ENCODE results near the gene NUDT3.
"Not testable (repeated sequence)": the region's sequence is repeated elsewhere in the genome, so short reads cannot be mapped to it uniquely, and the experiment has no call there.

Gene NUDT3

DNA sequence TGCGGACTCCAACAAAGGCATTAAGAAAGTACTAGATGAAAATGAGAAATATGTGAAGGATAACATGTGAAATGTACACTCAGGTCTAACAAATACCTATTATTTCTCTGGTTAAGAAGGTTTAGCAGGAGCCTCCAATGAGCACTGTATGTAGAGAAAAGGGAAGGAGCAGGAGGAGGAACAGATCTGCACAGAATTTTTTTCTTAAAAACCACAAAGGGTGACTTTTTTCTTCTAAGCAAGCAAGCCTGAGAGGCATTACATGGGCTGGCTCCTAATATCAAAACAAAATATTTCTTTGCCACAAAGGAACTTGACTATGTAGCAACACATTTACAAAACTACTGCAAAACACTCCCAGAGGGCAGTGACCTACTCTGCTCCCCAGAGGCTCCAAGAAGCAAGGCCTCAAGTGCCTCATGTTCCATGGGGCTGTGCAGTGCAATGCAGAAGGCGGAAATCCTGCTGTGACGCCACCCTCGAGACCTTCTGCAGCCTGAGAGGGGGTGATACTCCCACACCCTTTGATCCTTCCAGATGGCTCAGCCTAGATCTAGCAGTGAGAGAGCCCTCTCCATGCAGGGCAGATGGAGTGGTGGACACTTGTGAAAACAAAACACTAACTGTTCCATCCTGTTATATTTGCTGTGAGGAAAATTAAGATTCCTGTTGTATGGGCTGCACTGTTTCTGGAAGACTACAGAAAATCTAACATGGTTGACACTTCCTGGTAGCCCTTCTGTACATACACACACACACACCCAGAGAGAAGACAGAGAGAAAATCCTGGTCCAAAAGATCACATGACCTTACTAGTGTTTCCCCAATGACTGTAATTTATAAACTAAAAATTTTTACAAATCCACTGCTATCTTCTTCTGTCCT, 107.7 kb downstream of the NUDT3 start:
- no peak for DNase-seq

- no peak for DNase-seq
These were observed 110.7 kb downstream of the NUDT3 start for GRCh38 chr6:34281702-34282334.

DNA sequence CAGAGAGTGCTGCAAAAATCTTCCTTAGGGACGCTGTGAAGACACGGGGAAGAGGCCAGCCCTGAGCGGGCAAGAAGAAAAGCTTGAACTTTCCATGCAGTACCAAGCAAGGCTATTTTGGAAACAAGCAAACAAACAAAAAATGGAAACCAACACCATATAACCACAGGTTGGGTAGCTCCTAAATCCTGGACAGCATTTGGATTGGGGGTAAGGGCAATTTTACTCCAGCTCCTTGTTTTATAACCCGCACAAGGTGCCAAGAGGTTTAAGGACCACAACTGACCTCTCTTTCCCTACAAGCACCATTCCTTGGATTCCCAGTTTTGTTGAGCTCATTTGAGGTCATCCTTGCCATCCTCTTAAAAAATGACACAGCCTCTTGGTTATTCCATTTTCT, 112.3 kb downstream of the NUDT3 start:
- DNase-seq: no peak

GRCh38 chr6:34278833-34279232, 113.6 kb downstream of the NUDT3 start:
- DNase-seq: no peak

- DNase-seq: no peak
These were observed 114.7 kb downstream of the NUDT3 start for GRCh38 chr6:34277763-34278112.

DNA sequence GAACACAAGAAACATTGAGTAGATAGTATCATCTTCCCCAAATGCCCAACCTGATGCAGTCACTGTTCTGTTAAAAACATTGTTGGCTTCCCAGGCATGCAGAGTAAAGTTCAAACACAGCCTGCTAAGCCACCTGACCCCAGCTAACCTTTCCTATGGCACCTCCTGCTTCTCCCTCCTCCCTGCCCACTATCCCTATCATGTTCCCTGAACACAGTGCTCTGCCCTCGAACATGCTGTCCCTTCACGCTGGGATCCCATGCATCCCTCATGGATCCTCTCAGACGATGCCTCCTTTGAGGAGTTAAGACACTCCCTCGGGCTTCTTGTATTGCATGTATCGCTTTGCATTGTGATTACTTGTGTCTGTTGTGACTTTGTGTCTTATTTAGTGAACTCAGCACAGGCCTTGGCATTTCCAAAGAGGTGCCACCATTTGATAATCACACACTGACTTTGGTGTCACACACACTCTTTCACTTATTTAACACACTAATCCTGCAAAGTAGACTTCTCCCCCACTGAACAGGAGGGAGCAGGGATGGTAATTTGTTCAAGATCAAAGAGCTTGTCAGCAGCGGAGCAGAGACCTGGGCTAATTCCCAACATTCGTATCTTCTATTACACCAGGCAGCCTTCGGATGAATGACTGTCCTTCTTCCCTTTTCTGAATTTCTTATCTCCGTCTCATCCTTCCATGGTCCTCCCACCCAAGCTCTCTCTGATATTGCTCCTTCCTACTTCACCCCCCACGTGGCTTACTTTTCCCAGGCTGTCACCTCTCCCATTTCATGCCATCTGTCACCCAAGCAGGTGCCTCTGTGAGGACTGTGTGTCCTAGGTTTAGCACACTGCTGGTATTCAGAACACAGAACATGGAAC, 115.3 kb downstream of the NUDT3 start:
- peak; percentile 27 for DNase-seq

- no peak for DNase-seq
These were observed 116.3 kb downstream of the NUDT3 start for GRCh38 chr6:34276191-34276590.

DNA sequence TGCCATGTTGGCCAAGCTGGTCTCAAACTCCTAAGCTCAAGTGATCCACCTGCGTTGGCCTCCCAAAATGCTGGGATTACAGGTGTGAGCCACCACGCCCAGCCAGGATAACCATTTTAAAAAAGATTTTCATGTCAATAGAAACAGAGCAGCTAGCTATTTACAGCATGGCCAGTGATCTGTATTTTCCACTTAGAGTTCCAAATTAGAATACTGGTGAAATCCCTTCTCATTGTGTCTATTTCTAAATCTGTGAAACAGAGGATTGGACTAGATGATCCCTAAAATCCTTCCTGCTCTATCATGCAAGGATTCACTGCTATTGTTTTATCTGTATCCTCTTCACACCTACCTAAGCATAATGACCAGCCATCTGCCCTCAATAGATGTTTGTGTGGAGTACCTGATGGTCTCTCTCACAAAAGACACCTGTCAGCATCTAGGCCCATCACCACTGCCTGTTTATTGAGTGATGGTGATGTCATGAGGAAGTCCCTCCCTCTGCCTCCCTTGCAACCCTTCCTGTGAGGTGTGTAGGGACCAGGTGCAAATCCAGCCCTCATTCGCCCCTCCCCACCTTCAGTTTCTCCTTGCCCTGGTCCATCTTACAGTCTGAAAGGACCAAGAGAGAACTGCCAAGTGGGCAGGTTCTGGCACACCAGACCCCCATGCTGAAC, 117.2 kb downstream of the NUDT3 start:
- DNase-seq: no peak

DNA sequence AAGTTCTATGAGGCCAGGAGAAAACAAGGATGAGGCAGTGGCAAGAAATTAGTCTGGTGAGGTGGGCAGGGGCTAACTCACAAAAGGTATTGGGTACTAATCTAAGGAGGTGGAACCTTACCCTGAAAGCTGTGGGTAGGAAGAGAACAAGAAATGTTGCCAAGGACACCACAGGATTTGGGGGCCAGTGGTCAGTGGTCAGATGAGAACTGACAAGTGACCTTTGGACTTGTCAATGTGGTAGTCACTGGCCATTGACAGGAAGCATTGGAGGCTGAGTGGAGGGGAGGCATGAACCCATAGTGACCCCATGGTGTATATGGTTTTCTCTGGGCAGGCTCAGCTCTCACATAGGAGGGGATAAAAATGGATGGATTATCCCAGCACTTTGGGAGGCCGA, 118.3 kb downstream of the NUDT3 start:
- DNase-seq: no peak

- no peak for DNase-seq
These were observed 119.1 kb downstream of the NUDT3 start for GRCh38 chr6:34273242-34273805.

DNA sequence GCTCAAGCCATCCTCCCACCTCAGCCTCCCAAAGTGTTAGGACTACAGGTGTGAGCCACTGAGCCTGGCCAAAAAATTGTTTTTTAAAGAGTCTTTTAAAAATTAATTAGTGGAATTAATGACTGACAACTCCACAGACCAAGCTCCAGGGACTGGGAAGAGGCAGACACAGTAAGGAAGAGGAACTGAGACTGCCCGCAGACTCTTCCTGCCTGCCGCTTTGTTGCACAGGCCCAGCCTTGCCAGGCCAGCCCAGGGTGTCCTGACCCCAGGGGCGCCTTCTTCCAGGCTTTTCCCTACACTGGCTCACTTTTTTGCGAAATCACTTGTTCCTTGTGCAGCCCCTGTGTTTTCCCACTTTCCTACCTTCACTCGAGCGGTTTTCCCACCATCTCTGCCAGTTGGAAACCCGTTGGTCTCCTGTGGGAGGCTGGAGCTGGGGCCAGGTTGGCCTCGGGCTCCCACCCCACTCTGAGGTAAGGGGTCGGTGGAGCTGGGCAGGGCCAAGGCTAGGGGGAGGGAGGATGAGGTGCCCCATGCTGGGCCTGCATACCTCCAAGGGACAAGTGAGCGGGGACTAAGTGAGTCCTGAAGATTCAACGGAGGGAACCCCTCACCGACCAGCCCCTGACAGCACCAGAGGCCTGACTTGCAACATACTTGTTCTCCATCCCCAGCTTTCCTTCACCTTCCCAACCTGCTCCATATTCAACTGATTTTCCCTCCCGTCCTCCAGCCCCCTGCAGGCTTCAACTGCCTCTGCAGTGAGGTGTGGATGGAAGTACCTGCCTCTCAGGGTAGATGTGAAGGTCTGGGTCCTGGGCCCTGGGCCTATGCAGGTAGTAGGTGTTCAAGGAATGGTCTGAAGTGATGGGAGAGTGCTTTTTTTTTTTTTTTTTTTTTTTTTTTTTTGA, 120.2 kb downstream of the NUDT3 start:
- no peak for DNase-seq

- not testable (repeated sequence) for DNase-seq
These were observed 122.7 kb downstream of the NUDT3 start for GRCh38 chr6:34269658-34270341.

- DNase-seq: not testable (repeated sequence)
These were observed 123.3 kb downstream of the NUDT3 start for GRCh38 chr6:34269132-34269531.

- no peak for DNase-seq
These were observed 124.7 kb downstream of the NUDT3 start for GRCh38 chr6:34267746-34268145.

DNA sequence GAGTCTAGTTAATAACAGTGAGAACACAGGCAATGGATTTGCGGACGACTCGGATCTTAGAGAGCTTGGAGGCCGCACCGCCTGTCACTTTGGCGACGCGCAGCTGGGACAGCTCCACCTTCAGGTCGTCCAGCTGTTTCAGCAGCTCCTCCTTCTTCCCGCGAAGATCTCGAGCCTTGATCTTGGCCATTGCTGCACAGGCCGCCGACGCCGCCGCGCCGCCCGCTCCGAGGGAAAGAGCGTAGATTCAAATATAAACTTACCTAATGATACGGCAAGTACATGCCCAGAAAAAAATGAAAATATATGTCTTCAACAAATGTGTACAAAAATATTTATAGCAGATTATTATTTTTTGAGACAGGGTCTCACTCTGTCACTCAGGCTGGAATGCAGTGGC, 129.0 kb downstream of the NUDT3 start:
- DNase-seq: not testable (repeated sequence)

DNA sequence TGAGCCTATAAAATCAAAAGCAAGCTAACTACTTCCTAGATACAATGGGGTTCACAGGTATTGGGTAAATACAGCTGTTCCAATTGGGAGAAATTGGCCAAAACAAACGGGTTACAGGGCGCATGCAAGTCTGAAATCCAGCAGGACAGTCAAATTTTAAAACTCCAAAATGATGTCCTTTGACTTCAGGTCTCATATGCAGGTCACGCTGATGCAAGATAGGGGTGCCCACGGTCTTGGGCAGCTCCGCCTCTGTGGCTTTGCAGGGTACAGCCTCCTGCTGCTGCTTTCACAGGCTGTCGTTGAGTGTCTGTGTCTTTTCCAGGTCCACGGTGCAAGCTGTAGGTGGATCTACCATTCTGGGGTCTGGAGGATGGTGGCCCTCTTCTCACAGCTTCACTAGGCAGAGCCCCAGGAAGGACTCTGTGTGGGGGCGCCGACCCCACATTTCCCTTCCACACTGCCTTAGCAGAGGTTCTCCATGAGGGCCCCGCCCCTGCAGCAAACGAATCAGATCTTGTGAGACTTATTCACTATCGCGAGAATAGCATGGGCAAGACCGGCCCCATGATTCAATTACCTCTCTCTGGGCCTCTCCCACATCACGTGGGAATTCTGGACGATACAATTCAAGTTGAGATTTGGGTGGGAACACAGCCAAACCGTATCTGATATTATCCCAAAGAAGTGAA, 131.7 kb downstream of the NUDT3 start:
- no peak for DNase-seq

DNA sequence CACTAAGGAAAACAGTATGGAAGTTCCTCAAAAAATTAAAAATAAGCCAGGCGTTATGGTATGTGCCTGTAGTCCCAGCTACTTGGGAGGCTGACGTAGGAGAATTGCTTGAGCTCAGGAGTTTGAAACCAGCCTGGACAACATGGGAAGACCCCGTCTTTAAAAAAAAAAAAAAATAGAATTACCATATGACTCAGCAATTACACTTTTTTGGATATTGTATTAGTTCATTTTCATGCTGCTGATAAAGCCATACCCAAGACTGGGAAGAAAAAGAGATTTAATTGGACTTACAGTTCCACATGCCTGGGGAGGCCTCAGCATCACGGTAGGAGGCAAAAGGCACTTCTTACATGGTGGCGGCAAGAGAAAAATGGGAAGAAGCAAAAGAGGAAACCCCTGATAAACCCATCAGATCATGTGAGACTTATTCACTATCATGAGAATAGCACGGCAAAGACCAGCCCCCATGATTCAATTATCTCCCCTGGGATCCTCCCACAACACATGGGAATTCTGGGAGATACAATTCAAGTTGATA, 132.9 kb downstream of the NUDT3 start:
- no peak for DNase-seq

DNA sequence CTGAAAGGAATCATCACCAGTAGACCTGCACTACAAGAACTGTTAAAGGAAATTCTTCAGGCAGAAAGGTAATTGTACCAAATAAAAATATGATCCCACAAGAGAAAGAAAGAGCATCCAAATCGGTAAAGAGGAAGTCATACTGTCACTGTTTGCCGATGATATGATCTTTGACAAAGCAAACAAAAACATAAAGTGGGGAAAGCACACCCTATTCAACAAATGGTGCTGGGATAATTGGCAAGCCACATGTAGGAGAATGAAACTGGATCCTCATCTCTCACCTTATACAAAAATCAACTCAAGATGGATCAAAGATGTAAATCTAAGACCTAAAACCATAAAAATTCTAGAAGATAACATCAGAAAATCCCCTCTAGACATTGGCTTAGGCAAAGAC, 140.1 kb downstream of the NUDT3 start:
- DNase-seq: not testable (repeated sequence)
